ENCODE results near the gene HS6ST3.
"Not testable (repeated sequence)": the region's sequence is repeated elsewhere in the genome, so short reads cannot be mapped to it uniquely, and the experiment has no call there.

Gene HS6ST3

DNA sequence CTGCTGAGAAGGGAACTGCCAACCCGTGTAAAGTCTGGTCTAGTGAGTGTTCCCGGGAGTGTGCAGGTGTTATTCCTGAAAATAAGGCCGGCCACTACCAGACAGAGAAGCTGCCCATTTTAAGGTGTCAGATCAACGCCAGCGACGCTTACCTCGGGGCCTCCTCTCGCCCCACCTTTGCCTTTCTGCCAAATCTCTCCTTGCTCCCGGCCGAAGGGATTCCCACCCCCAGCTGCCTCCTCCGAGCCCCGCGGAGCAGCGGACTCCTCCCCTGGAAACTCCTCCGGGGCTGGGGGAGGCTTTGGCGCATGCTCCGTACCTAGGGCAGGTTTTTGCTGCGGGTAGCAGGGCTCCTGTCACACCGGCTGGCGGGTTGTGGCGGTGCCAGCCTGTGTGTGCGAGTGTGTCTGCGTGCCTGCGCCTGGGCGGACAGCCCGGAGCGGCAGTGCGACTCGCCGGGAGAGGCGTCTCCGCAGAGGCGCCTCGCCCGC, at the start of gene HS6ST3:
Gene HS6ST3 (plus strand): TSS at position 359 of the 491 bp plus-strand sequence.
- DNase-seq (ENCODE audit: low read depth) = no peak

GRCh38 chr13:96041326-96042110, 48.4 kb upstream of the HS6ST3 start:
- DNase-seq (ENCODE audit: low read depth) = no peak

DNA sequence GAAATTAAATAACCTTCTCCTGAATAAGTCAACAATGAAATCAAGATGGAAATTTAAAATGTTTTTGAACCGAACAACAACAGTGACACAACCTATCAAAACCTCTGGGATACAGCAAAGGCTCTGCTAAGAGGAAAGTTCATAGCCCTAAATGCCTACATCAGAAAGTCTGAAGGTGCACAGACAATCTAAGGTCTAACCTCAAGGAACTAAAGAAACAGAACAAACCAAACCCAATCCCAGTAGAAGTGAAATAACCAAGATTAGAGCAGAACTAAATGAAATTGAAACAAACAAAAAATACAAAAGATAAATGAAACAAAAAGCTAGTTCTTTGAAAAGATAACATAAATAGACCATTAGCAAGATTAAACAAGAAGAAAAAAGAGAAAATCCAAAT, 45.7 kb upstream of the HS6ST3 start:
- DNase-seq (ENCODE audit: low read depth) = no peak

- DNase-seq (ENCODE audit: low read depth) = not testable (repeated sequence)
These were observed 43.3 kb upstream of the HS6ST3 start for GRCh38 chr13:96046449-96047126.

DNA sequence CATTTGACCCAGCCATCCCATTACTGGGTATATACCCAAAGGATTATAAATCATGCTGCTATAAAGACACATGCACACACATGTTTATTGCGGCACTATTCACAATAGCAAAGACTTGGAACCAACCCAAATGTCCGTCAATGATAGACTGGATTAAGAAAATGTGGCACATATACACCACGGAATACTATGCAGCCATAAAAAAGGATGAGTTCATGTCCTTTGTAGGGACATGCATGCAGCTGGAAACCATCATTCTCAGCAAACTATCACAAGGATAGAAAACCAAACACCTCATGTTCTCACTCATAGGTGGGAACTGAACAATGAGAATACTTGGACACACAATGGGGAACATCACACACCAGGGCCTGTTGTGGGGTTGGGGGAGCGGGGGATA, 39.0 kb upstream of the HS6ST3 start:
- DNase-seq (ENCODE audit: low read depth) = not testable (repeated sequence)

GRCh38 chr13:96051491-96051890, 38.4 kb upstream of the HS6ST3 start:
- DNase-seq (ENCODE audit: low read depth) = not testable (repeated sequence)

- not testable (repeated sequence) for DNase-seq (ENCODE audit: low read depth)
These were observed 38.0 kb upstream of the HS6ST3 start for GRCh38 chr13:96051946-96052345.

GRCh38 chr13:96052656-96053002, 37.3 kb upstream of the HS6ST3 start:
- no peak for DNase-seq (ENCODE audit: low read depth)

GRCh38 chr13:96053003-96053703, 36.8 kb upstream of the HS6ST3 start, which contains the start of gene UGGT2:
TSS of gene UGGT2 (minus strand) at chr13:96053401. CDS start at chr13:96053312, 89 bp downstream.
- no peak for DNase-seq (ENCODE audit: low read depth)

DNA sequence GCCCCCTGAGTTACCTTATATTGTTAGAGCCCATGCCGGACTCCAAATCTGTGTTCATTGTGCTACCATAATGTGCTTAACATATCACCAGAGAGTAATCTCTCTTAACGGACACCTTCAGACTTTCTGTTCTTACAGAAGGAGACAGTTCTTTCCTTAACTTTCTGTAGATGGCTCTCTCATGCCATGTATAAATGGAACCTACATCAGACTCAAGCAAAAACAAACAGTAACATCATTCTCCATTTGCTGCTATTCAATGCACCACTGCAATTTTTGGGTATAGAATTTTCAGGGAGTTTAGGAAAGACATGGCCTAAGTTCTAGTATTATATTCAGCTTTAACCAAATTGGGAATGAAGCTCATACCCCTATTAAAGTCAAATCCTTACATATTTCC, 24.1 kb upstream of the HS6ST3 start:
- DNase-seq (ENCODE audit: low read depth) = no peak

DNA sequence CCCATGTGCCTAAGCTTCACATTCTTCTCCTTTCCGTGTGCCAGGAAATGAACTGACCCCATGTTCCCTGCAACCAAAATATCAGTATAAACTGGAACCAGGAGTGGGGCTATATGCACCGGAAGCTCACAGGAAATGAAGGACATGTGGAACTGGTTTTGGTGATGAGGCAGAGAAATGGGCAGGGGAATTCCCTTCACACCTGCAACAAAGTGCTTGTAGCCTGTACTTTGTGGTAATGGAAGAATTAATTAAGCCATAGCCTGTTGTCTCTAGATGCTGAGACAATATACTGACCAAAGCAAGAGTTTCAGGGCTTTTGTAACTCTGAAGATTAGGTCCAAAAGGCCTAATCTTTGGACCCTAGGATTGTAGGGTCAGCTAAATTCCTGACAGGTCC, 21.2 kb upstream of the HS6ST3 start:
- DNase-seq (ENCODE audit: low read depth) = no peak

- DNase-seq (ENCODE audit: low read depth) = no peak
These were observed 18.4 kb upstream of the HS6ST3 start for GRCh38 chr13:96071504-96071903.

DNA sequence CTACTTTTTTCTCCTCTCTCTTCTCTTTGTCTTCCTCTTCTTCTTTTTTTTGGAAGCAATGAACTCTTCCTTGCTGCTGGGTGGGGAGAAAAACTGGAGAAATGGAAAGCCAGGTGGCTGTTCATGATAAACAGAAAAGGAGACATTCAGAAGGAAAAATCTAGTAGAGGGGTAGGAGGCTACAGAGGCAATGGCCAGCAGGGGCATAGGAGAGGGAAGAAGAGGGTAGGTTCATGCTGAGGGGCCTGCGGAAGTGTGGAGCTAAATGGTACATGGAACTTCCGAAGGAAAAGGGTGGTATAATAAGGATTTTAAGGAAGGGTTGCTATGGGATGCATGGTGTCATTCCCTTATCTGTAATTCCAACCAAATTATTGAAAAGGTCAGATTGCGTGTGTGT, 17.5 kb upstream of the HS6ST3 start:
- DNase-seq (ENCODE audit: low read depth) = no peak

- no peak for DNase-seq (ENCODE audit: low read depth)
These were observed 13.9 kb upstream of the HS6ST3 start for GRCh38 chr13:96075953-96076543.

GRCh38 chr13:96080676-96081075, 9.2 kb upstream of the HS6ST3 start:
- DNase-seq (ENCODE audit: low read depth) = no peak

DNA sequence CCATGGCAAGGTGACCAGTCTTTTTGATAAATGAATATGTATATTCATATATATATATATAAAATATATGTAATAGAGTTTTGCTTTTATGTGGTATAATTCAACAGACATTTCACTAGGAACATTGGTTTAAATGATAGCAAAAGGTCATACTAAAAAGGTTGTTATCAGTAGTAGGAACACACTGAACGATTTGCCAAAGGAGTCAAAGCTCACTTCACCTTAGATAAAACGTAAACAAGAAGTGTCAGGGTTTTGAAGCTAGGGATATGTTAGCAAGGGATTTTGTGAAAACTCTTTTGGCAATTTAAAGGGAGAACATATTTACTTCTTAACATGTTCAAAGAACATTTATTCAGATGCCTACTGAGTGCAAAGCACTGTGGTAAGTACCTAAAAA, 8.0 kb upstream of the HS6ST3 start:
- DNase-seq (ENCODE audit: low read depth) = no peak

DNA sequence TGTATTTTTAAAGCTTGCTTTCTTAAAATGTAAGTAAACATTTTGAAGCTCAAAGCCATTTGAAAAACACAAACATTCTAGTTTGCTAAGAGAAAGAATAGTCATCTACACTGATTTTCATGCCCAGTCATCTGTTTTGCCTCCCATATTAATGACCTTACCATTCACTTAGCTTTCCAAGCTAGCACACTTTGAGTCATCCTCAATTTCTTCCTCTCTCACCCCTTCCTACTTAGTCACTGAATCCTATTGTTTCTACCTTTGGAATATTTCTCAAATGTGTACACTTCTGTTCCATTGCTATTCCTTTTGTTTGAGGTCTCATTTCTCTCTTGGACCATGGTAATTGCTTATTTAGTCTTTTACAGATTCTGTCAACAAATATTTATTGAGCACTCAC, 7.3 kb upstream of the HS6ST3 start:
- DNase-seq (ENCODE audit: low read depth) = no peak

DNA sequence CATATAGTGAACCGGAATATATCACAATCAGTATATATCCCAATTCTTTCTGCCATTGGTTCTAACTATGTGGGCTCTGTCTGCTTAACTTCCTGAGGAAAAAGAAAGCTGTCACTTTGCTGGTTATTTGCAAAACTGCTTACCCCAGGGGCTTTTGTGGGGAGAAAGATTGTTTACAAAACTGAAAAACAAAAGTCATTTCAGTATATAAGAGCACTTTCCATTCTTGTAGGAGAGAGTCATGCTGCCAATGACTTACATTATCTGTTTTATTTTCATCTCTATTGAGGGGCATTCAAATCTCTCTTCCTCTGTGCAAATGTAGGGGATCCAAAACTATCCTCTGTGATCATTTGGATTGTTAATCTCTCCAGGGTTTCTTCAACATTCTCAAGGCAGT, 3.2 kb upstream of the HS6ST3 start:
- DNase-seq (ENCODE audit: low read depth) = no peak

GRCh38 chr13:96089139-96089538, 768 bp upstream of the HS6ST3 start:
- DNase-seq (ENCODE audit: low read depth) = no peak

DNA sequence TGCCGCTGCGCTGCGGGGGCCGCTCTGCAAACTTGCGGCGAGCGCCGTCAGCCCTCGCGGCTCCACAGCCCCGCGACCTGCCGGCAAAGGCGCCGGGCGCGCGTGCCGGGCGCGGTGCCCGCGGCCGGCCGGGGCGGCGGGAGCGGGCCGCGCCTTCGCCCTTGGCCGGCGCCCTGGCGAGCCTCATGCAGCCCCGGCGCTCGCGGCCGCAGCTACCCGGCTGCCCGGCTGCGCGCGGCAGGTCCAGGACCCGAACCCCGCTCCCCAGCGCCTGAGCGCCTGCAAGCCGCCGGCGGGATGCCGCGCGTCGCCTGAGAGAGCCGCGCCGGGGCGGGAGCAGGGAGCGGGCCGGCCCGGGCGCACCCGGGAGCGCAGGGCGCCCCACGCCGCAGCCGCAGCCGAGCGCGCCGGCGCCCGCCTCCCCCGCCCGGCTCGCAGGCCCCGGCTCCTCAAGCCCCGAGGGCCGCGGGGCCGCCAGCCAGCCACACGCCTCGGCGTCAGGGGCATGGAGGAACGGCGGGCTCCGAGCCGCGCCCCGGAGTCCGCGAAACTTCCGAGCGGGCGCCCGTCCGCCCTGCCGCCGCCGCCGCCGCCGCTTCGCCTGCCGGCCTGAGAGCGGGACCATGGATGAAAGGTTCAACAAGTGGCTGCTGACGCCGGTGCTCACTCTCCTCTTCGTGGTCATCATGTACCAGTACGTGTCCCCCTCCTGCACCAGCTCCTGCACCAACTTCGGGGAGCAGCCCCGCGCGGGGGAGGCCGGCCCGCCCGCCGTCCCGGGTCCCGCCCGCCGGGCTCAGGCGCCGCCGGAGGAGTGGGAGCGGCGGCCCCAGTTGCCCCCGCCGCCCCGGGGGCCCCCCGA, 564 bp downstream of the HS6ST3 start:
- DNase-seq (ENCODE audit: low read depth) = no peak
